Bronchial epithelial cell (primary cell): ENCODE results near the gene SINHCAF. TPM values are rescaled to one million over a fixed set of nuclear protein-coding genes. Genes with fewer than 3 reads are reported as not detected.

Experiments
- DNase-seq: peaks from one replicate; pipeline ENCODE4 v3.0.0-alpha.2; 2010; ENCODE audit warnings: low read depth
- FAIRE-seq: peaks from 2 replicates; lab custom pipeline; 2011; peaks lifted over from hg19 to GRCh38; lab: Jason Lieb, UNC
- H3K27me3 ChIP-seq: 2 replicates; pipeline ENCODE4 v1.5.1; 2011; ENCODE audit warnings: low read length; ENCODE audit not compliant: control insufficient read depth, insufficient read depth
- H3K36me3 ChIP-seq: 2 replicates; pipeline ENCODE4 v1.5.1; 2011; ENCODE audit warnings: low read length; ENCODE audit not compliant: control insufficient read depth, insufficient read depth
- H3K4me3 ChIP-seq: 2 replicates; pipeline ENCODE4 v1.5.1; 2011; ENCODE audit warnings: mild to moderate bottlenecking, low read depth, low read length, control low read depth
- CTCF ChIP-seq: IDR thresholded peaks from 2 replicates; pipeline ENCODE4 v1.5.1; 2011; ENCODE audit warnings: mild to moderate bottlenecking, moderate library complexity, low read length, control low read depth, inconsistent platforms; ENCODE audit not compliant: insufficient read depth, severe bottlenecking
- total RNA-seq: library from RNA; depleted of rRNA; stranded (reverse); fragments of >200 nt; gene quantifications from 2 replicates; pipeline ENCODE4 v1.2.1, GENCODE V29; 2014

The SINHCAF gene
- total RNA-seq, 1 donor from 2014 or later: 182 TPM

- no peaks in the 10 kb centered on the region for H3K27me3 ChIP-seq
- no peak for TF ChIP-seq CTCF
- DNase-seq: no peak
- no peaks in the 10 kb centered on the region for H3K36me3 ChIP-seq
- no peak for FAIRE-seq
- no peak overlapping the region for H3K4me3 ChIP-seq
Measured at GRCh38 chr12:31316891-31317290, 9.1 kb downstream of the SINHCAF start.

- no peak for TF ChIP-seq CTCF
- no peaks in the 10 kb centered on the region for H3K27me3 ChIP-seq
Measured at GRCh38 chr12:31315784-31316465, 10.0 kb downstream of the SINHCAF start.

GRCh38 chr12:31315044-31315715 lies 10.8 kb downstream of the SINHCAF start:
- FAIRE-seq: no peak
- no peak for DNase-seq
- Histone ChIP-seq H3K36me3 (no peaks in the 10 kb centered on the region), H3K4me3 (no peak overlapping the region), H3K27me3 (no peaks in the 10 kb centered on the region)
- TF ChIP-seq CTCF: no peak

More at GRCh38 chr12:31315784-31316465, 10.0 kb downstream of the SINHCAF start:
- H3K36me3 ChIP-seq: no peaks in the 10 kb centered on the region
- DNase-seq (no peak), FAIRE-seq (no peak)
- no peak overlapping the region for H3K4me3 ChIP-seq

- DNase-seq: no peak
- Histone ChIP-seq H3K27me3 (no peaks in the 10 kb centered on the region), H3K4me3 (no peak overlapping the region), H3K36me3 (no peaks in the 10 kb centered on the region)
- no peak for TF ChIP-seq CTCF
- no peak for FAIRE-seq
Measured at GRCh38 chr12:31312431-31312830, 13.5 kb downstream of the SINHCAF start.

GRCh38 chr12:31311634-31312258 lies 14.2 kb downstream of the SINHCAF start:
- DNase-seq (no peak), FAIRE-seq (no peak)
- no peaks in the 10 kb centered on the region for H3K36me3 ChIP-seq
- no peak for TF ChIP-seq CTCF
- no peak overlapping the region for H3K4me3 ChIP-seq
- H3K27me3 ChIP-seq: no peaks in the 10 kb centered on the region
